Measurements from ENCODE around the gene SH2D1B. TPM values are rescaled to one million over a fixed set of nuclear protein-coding genes. Genes with fewer than 3 reads are reported as not detected.

The SH2D1B gene
- total and polyA plus RNA-seq, 2 experiments from 2014 or later: not detected

DNA sequence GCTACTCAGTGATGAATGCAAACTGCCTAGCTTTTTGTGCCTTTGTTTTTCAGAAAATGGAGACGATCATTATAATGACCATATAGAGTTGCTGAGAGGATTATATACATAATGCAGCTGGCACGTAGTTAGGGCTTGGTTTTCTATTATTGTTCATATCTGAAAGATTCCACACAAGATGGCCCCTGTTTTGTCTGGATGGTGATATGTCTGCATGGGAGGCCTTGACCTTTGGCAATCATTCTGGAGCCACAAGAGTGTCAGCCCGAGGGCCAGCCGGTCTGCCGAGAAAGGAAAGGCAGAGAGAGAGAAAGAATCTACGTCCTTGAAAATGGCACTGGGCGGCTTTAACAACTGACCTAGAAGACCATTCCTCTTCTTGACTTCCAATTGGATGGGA is 5.7 kb upstream of the SH2D1B start:
- Histone ChIP-seq H2AFZ (no peak overlapping the region), H3K79me2 (no peaks in the 10 kb centered on the region), H3K9me3 (ENCODE audit: low read depth) (no peaks in the 10 kb centered on the region), H3K27me3 (no peaks in the 10 kb centered on the region), H3K36me3 (replicated peaks; ENCODE audit: insufficient read depth, low read depth) (no peaks in the 10 kb centered on the region), H3K4me3 (no peak overlapping the region), H3K9me2 (replicated peaks; ENCODE audit: insufficient read depth) (no peaks in the 10 kb centered on the region), H4K20me1 (ENCODE audit: insufficient read depth, poor library complexity, severe bottlenecking) (no peaks in the 10 kb centered on the region), H3K4me2 (no peak overlapping the region), H3K27ac (no peak overlapping the region), H3K4me1 (ENCODE audit: insufficient read depth) (peaks cover 4% of the 10 kb centered on the region)
- 96% methylated on average over 7 of the region's 7 CpGs for WGBS (ENCODE audit: low lambda C conversion rate, missing lambda C conversion rate)
- TF ChIP-seq, protein P1, sequence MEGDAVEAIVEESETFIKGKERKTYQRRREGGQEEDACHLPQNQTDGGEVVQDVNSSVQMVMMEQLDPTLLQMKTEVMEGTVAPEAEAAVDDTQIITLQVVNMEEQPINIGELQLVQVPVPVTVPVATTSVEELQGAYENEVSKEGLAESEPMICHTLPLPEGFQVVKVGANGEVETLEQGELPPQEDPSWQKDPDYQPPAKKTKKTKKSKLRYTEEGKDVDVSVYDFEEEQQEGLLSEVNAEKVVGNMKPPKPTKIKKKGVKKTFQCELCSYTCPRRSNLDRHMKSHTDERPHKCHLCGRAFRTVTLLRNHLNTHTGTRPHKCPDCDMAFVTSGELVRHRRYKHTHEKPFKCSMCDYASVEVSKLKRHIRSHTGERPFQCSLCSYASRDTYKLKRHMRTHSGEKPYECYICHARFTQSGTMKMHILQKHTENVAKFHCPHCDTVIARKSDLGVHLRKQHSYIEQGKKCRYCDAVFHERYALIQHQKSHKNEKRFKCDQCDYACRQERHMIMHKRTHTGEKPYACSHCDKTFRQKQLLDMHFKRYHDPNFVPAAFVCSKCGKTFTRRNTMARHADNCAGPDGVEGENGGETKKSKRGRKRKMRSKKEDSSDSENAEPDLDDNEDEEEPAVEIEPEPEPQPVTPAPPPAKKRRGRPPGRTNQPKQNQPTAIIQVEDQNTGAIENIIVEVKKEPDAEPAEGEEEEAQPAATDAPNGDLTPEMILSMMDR (IDR thresholded peaks at IDR 0.05; ENCODE audit: poor library complexity): no peak
- TF ChIP-seq EZH2 (IDR thresholded peaks at IDR 0.05; ENCODE audit: borderline replicate concordance) (no peak), EZH2phosphoT487 (IDR thresholded peaks at IDR 0.05; ENCODE audit: low read depth, severe bottlenecking, unreplicated experiment) (no peak)
- DNase-seq (ENCODE audit: low spot score): no peak

DNA sequence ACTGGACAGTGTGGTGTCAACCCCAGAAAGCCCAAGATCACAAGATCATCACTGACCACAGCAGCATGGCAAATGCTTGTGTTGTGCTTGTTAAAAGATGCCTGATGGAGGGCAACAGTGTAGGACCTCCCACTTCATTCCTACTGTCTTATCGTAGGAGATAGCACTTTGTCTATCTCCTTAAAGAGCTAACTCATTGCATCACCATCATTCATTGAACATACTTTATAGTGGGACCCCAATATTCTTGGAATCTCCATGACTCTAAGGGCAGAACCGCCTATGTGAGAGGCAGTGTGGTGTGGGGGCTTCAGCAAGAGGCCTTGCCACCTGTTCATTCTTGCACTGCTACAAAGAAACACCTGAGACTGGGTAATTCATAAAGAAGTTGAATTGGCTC is 5.0 kb upstream of the SH2D1B start:
- H3K9me3 ChIP-seq (ENCODE audit: low read depth): no peaks in the 10 kb centered on the region
- no peaks in the 10 kb centered on the region for H3K9me2 ChIP-seq (replicated peaks; ENCODE audit: insufficient read depth)
- no peak overlapping the region for H2AFZ ChIP-seq
- H3K4me2 ChIP-seq: no peak overlapping the region
- whole genome bisulfite sequencing (ENCODE audit: low lambda C conversion rate, missing lambda C conversion rate): 98% methylated on average over 2 of the region's 2 CpGs
- H3K27ac ChIP-seq: no peak overlapping the region
- H3K36me3 ChIP-seq (replicated peaks; ENCODE audit: insufficient read depth, low read depth): no peaks in the 10 kb centered on the region
- no peak for TF ChIP-seq EZH2 (IDR thresholded peaks at IDR 0.05; ENCODE audit: borderline replicate concordance)
- TF ChIP-seq, protein P1 (IDR thresholded peaks at IDR 0.05; ENCODE audit: poor library complexity): no peak
- TF ChIP-seq EZH2phosphoT487 (IDR thresholded peaks at IDR 0.05; ENCODE audit: low read depth, severe bottlenecking, unreplicated experiment): no peak
- H3K4me3 ChIP-seq: no peak overlapping the region
- H3K27me3 ChIP-seq: no peaks in the 10 kb centered on the region
- no peaks in the 10 kb centered on the region for H3K79me2 ChIP-seq
- H3K4me1 ChIP-seq (ENCODE audit: insufficient read depth): peaks cover 4% of the 10 kb centered on the region
- H4K20me1 ChIP-seq (ENCODE audit: insufficient read depth, poor library complexity, severe bottlenecking): no peaks in the 10 kb centered on the region
- DNase-seq (ENCODE audit: low spot score): no peak

DNA sequence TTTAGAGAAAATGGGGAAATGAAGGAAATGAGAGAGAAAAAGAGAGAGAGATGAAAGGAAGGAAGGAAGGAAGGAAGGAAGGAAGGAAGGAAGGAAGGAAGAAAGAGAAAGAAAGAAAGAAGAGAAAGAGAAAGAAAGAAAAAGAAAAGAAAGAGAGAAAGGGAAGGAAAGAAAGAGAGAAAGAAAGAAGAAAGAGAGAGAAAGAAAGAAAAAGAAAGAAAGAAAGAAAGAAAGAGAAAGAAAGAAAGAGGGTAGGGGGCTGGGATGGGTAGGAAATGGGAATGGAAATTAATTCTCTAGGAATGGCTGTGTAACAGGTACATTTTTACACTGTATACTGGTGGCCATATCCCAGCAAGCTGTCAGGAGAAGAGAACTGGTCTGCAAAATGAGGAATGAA is 4.3 kb upstream of the SH2D1B start:
- no peaks in the 10 kb centered on the region for H3K27me3 ChIP-seq
- H3K4me2 ChIP-seq: no peak overlapping the region
- H4K20me1 ChIP-seq (ENCODE audit: insufficient read depth, poor library complexity, severe bottlenecking): no peaks in the 10 kb centered on the region
- H3K9me3 ChIP-seq (ENCODE audit: low read depth): no peaks in the 10 kb centered on the region
- no peaks in the 10 kb centered on the region for H3K36me3 ChIP-seq (replicated peaks; ENCODE audit: insufficient read depth, low read depth)
- TF ChIP-seq, protein P1 (IDR thresholded peaks at IDR 0.05; ENCODE audit: poor library complexity): no peak
- TF ChIP-seq EZH2 (IDR thresholded peaks at IDR 0.05; ENCODE audit: borderline replicate concordance) (no peak), EZH2phosphoT487 (IDR thresholded peaks at IDR 0.05; ENCODE audit: low read depth, severe bottlenecking, unreplicated experiment) (no peak)
- no peak for DNase-seq (ENCODE audit: low spot score)
- H3K9me2 ChIP-seq (replicated peaks; ENCODE audit: insufficient read depth): no peaks in the 10 kb centered on the region
- H3K79me2 ChIP-seq: no peaks in the 10 kb centered on the region
- no peak overlapping the region for H3K27ac ChIP-seq
- H3K4me1 ChIP-seq (ENCODE audit: insufficient read depth): peaks cover 4% of the 10 kb centered on the region
- no peak overlapping the region for H2AFZ ChIP-seq
- H3K4me3 ChIP-seq: no peak overlapping the region

DNA sequence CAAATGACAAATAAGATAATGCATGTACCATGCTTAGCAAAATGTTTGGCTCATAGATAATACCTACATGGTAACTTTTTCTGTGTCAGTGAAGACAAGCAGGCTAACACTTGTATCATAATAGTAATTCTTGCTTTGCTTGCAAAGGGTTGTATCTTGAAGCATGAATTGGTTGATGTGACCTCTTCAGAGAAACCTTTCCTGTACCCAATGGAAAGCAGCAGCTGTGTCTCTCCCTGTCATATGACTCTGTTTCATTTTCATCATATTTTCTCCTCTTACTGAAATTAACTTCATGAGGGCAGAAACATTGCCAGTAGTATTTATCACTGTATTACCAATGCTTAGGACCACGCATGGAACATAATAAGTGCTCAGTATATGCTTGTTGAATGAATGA is 4.4 kb downstream of the SH2D1B start:
- Histone ChIP-seq H3K27ac (no peak overlapping the region), H3K36me3 (replicated peaks; ENCODE audit: insufficient read depth, low read depth) (no peaks in the 10 kb centered on the region), H3K4me3 (no peak overlapping the region), H3K9me3 (ENCODE audit: low read depth) (no peaks in the 10 kb centered on the region), H3K9me2 (replicated peaks; ENCODE audit: insufficient read depth) (no peaks in the 10 kb centered on the region), H4K20me1 (ENCODE audit: insufficient read depth, poor library complexity, severe bottlenecking) (no peaks in the 10 kb centered on the region), H3K4me2 (no peak overlapping the region), H3K79me2 (no peaks in the 10 kb centered on the region), H3K27me3 (no peaks in the 10 kb centered on the region), H2AFZ (no peak overlapping the region), H3K4me1 (ENCODE audit: insufficient read depth) (no peaks in the 10 kb centered on the region)
- 95% methylated on average over 1 of the region's 1 CpG for WGBS (ENCODE audit: low lambda C conversion rate, missing lambda C conversion rate)
- TF ChIP-seq, protein P1 (IDR thresholded peaks at IDR 0.05; ENCODE audit: poor library complexity): no peak
- TF ChIP-seq EZH2 (IDR thresholded peaks at IDR 0.05; ENCODE audit: borderline replicate concordance): no peak
- no peak for TF ChIP-seq EZH2phosphoT487 (IDR thresholded peaks at IDR 0.05; ENCODE audit: low read depth, severe bottlenecking, unreplicated experiment)
- no peak for DNase-seq (ENCODE audit: low spot score)

Data from hepatocyte (in vitro differentiated cells).